COR-L47 (cell line): ENCODE data around the gene PPP1R8.
"Not testable (repeated sequence)": the region's sequence is repeated elsewhere in the genome, so short reads cannot be mapped to it uniquely, and the experiment has no call there.

Source experiments
- DNase-seq: peaks from one replicate; lab custom pipeline; 2025; lab: John Stamatoyannopoulos, UW

PPP1R8 gene

DNA sequence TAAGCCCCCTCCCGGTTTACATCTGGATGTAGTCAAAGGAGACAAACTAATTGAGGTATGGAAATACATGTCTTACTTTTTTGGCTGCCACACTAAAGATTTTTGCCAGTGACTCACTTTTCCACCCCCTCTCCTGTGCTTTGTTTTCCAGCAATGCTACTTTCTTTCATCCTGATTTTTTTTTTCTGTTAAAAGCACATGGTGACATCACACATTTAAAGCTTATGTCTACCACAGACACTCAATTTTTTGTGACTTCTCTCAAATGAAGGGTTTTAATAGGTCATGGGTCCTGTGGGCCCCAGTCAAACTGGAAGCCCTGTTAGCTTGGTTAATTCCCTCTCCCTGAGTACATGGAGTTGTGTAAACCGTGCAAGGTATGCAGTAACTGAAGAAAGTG is 2.2 kb downstream of the PPP1R8 start:
- no peak for DNase-seq

DNA sequence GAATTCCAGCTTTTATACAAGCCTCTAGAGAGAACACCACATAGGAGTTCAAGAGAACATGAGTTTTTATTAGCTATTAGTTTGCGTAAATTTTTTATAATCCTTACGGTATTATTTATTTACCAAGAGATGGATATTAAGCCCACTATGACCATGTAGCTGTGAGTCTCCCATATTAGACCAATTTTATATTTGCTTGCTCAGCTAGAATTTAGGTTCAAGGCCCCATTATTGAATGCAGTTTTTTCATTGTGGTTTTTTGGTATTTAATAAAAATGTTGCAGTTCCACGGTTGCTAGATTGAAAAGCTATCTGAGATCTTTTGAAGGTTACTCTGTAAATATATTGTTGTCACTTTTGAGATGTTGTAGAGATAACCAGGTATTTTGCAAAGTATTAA is 2.9 kb downstream of the PPP1R8 start:
- DNase-seq = no peak

GRCh38 chr1:27835046-27835445 is 4.5 kb downstream of the PPP1R8 start:
- DNase-seq = no peak

- no peak for DNase-seq
Observed at GRCh38 chr1:27835501-27835900, 4.9 kb downstream of the PPP1R8 start.

DNA sequence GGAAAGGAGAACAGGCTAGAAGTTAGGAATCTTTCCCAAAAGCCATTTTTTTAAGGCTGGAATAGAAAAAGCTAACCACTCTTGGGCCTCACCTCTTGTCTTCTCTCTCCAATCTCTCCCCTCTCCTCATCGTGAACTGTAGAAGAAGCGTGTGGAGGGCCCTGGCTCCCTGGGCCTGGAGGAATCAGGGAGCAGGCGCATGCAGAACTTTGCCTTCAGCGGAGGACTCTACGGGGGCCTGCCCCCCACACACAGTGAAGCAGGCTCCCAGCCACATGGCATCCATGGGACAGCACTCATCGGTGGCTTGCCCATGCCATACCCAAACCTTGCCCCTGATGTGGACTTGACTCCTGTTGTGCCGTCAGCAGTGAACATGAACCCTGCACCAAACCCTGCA is 19.4 kb downstream of the PPP1R8 start:
- no peak for DNase-seq

DNA sequence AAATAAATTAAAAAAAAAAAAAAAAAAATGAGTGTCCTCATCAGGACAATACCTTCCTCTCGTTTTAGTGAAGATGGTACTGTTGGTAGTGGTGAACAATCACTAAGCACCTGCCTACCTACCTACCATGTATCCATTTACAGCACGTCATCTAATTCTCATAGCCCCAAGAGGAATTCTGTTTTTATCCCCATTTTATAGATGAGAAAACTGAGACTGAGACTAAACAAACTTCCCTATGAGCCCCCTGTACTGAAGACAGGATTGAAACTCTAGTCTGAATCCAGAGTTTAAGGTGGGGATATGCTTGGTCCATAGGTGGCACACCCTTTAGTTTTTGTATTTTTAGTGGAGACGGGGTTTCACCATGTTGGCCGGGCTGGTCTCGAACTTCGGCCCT is 24.5 kb downstream of the PPP1R8 start:
- no peak for DNase-seq

DNA sequence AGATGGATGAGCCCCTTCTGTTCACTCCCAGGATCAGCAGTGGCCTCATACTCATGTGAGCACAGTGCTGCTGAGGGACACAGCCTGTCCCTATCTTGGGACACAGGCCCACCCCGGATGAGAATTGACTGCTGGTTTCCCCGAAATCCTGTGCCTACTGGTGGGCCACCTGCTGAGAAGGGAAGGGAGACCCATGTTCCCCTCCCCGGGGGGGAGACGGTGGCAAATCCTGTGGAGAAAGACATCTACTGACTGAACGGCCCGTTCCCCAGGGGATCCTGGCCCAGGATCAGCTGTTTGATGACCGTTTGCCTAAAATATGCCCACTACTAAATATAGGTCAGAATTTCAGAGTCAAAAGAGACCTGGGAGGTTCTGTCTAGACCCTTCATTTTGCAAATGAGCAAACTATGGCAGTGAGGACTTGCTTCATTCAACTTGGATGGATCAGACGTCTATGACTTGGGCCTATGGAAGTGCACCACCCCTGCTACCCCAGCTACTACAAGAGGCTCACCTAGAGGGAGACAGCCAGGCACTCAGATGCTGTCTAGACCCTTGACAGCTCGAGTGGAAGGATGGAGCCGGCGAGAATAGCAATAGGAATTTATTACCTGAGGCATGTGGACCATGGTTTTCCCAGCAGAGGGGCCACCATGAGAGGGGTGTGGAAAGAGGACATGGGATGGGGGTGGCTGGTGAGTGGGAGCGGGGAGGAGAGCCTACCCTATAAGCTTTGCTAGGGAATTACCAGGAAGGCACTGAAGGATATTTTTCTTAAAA is 26.2 kb downstream of the PPP1R8 start:
- DNase-seq = no peak

DNA sequence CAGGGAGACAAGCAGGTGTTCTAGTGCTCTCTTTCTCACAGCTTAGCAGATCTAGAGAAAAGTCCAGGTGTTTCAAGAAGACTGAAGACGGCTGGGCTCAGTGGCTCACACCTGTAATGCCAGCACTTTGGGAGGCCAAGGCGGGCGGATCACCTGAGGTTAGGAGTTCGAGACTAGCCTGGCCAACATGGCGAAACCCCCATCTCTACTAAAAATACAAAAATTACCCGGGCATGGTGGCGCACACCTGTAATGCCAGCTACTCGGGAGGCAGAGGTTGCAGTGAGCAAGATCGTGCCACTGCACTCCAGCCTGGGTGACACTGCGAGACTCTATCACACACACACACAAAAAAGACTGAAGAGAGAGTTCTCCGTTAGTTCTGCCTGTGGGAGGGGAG is 27.0 kb downstream of the PPP1R8 start:
- not testable (repeated sequence) for DNase-seq

DNA sequence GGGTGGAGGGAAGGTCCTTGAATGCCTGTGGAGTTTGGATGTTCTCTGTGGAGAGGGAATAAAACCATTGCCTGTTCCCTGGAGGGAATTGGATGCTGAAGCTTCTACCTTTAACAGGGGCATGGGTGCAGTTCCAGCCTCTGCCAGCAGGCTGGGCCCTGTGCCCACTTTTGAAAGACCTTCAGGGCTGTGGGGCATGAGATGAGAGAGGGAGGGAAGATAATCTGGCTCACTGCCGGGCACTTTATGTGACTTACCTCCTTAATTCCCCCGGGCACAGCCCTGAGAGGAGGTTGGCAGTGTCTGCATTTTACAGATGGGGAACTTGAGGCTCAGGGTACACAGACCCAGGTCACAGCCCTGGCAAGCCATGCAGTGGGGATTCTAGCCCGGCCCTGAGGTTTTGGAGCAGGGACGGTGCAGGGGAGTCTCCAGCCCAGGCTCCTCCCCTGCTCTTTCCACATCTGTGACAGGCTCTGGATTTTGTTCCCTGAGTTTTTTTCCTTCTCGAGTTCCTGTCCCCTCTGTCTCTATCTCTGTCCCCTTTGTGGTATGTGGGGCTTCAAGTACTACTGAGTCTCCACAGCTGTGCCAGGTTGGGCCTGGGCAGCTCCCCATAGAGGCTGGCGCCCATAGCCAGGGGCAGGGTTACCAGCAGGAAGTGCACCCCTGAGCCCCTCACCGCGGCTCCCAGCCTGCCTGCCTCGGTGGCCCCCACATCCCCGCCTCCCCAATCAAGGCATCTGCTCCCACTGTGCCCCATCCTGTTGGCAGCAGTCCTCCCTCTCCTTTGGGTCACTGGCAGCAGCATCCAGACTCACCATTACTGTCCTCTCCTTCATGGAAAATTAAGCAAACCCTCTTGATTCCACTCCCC is 27.7 kb downstream of the PPP1R8 start:
- DNase-seq = peak; percentile 61

GRCh38 chr1:27858949-27859576 is 28.5 kb downstream of the PPP1R8 start:
- no peak for DNase-seq

- no peak for DNase-seq
Observed at GRCh38 chr1:27861436-27861835, 30.9 kb downstream of the PPP1R8 start.

DNA sequence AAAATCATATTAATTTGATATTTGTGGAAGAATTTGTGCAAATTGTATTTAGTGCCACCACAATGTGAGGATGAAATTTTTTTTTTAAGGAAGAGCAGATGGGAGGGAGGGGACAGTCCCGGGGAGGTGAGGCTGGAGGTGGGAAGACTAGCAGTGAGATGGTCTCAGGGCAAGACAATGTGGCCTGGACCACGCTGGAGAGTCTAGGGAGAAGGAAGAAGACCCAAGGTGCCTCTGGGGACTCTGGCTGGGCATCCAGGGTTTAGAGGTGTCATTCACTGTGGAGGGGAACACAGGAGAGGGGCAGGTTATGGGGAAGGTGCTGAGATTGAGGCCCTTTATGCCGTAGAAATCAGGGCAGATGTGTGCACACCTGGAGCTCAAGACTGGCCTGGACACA is 31.4 kb downstream of the PPP1R8 start:
- no peak for DNase-seq

- DNase-seq = no peak
Observed at GRCh38 chr1:27862671-27863537, 32.3 kb downstream of the PPP1R8 start.

- DNase-seq = no peak
Observed at GRCh38 chr1:27863538-27863915, 32.9 kb downstream of the PPP1R8 start.

DNA sequence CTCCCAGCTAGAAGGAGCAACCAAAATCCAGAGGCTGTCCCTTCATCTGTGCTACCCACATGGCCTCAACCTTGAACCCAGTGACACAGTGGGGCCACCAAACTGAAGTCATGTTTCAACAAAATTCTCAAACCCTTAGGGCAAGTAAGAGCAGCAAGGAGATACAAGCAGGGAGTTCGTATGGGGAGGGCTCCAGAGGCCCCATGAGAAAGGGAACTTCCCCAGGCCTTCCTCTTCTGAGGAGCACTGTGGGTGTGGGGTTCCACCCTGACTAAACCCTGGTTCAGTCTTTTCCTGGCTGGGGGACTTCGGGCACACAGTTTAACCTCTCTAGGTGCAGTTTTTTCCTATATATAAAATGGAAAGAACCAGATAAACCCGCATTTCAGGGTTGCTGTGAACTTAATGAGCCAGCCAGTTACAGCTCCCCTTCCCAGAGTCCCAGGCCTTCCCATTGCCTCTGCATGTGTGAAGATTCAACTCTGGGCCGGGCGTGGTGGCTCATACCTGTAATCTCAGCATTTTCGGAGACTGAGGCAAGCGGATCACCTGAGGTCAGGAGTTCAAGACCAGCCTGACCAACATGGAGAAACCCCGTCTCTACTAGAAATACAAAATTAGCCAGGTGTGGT is 33.8 kb downstream of the PPP1R8 start:
- DNase-seq = no peak

GRCh38 chr1:27865821-27866220 is 35.2 kb downstream of the PPP1R8 start:
- no peak for DNase-seq

- DNase-seq = no peak
Observed at GRCh38 chr1:27868556-27868931, 38.0 kb downstream of the PPP1R8 start.

DNA sequence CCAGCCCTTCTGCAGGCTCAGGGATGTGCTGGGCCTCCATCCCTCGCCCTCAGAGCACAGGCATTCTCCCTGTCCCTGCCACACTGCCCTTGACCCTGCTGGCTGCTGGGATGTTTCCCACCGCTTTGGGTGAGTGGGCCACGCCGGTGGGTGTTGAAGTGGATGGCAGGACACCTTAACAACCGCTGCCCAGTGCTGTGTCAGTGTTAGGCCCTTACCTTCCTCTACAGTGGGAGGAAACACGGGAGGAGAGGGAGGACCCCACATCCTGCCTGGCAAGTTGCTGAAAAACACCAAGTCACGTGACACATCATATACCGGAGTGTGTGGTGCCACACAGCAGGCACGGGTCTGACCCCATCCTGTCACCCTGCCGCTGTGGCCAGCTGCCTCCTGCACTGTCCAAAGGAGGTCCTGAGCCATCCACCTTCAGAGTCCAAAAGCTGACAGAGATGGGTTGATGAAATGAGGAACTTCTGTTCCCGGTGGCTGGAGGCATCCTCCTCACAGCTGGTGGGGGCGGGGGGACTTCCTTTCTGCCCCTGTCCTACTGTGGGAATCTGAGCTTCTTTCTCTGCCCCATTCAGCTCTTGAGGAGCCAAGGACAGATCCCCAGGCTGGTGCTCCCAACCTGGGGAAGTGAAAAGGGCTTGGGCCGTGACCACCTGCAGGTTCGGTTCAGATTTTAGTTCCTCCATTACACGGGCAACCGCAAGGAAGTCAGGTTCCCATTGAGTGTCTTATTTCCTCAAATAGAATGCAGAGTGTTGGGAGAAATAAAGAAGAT is 38.5 kb downstream of the PPP1R8 start:
- no peak for DNase-seq

GRCh38 chr1:27869719-27870085 is 39.1 kb downstream of the PPP1R8 start:
- no peak for DNase-seq

DNA sequence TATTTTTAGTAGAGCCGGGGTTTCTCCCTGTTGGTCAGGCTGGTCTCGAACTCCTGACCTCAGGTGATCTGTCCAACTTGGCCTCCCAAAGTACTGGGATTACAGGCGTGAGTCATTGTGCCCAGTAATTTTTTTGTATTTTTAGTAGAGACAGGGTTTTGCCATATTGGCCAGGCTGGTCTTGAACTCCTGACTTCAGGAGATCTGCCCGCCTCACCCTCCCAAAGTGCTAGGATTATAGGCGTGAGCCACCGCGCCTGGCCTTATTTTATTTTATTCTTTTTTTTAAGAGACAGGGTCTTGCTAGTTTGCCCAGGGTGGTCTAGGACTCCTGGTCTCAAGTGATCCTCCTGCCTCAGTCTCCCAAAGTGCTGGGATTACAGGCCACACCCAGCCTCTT is 40.5 kb downstream of the PPP1R8 start:
- DNase-seq = not testable (repeated sequence)
